Measurements from ENCODE around the gene BRD2. TPM values are rescaled to one million over a fixed set of nuclear protein-coding genes. Genes with fewer than 3 reads are reported as not detected.
A peak's percentile ranks its signal among the peaks of the same experiment; 100 is the strongest.

The BRD2 gene
- total RNA-seq, 1 experiment from 2014 or later: 222 TPM

GRCh38 chr6:32983964-32984621 lies 15.7 kb downstream of the BRD2 start:
- ChIA-PET CTCF (interaction anchor here (0.6 to 6.9 kb wide), 78 partner anchors 7 to 856 kb away, joined by 3 to 128 read pairs (median 6); partner anchors contain the start of genes ATF6B, B3GALT4, BRD2 and COL11A2), POLR2A (interaction anchor here (1.0 to 6.5 kb wide), 4 partner anchors 10 to 96 kb away, joined by 3 to 146 read pairs (median 3); partner anchors contain the start of gene BRD2)
- TF ChIP-seq NFATC4 (CRISPR knock-in tag; IDR thresholded peaks at IDR 0.05) (0 out of 2 replicates have a peak, but pooled peaks have one; percentile 41), USF2 (CRISPR knock-in tag; IDR thresholded peaks at IDR 0.05) (no peak)
- 0 out of 2 replicates have a peak, but pooled peaks have one; percentile 1 for ATAC-seq
- H3K36me3 Mint-ChIP-seq: peaks cover 31% of the 10 kb centered on the region
- no peak for DNase-seq (ENCODE audit: low spot score)
- no peak overlapping the region for H3K4me3 Mint-ChIP-seq
- H3K9me3 Mint-ChIP-seq: no peaks in the 10 kb centered on the region
- peak overlapping the region; percentile 82 for H3K27ac Mint-ChIP-seq
- peaks cover 22% of the 10 kb centered on the region for H3K4me1 Mint-ChIP-seq
- no peaks in the 10 kb centered on the region for H3K27me3 Mint-ChIP-seq (ENCODE audit: low read depth)

- Mint-ChIP-seq H3K27ac (peak overlapping the region; percentile 82), H3K4me1 (peaks cover 18% of the 10 kb centered on the region), H3K27me3 (ENCODE audit: low read depth) (no peaks in the 10 kb centered on the region), H3K4me3 (no peak overlapping the region), H3K9me3 (no peaks in the 10 kb centered on the region), H3K36me3 (peaks cover 24% of the 10 kb centered on the region)
- ChIA-PET POLR2A (interaction anchor here (0.6 to 6.5 kb wide), 5 partner anchors 10 to 95 kb away, joined by 3 to 146 read pairs (median 3); partner anchors contain the start of gene BRD2), CTCF (interaction anchor here (0.6 to 6.9 kb wide), 78 partner anchors 8 to 857 kb away, joined by 3 to 128 read pairs (median 6); partner anchors contain the start of genes ATF6B, B3GALT4, BRD2 and COL11A2)
- TF ChIP-seq ZNF425 (CRISPR knock-in tag; conservative IDR thresholded peaks at IDR 0.05) (peak; percentile 54; the same call in 1 of the 2 replicates), MAX (CRISPR knock-in tag; IDR thresholded peaks at IDR 0.05) (no peak), ZNF317 (CRISPR knock-in tag; IDR thresholded peaks at IDR 0.05; ENCODE audit: borderline replicate concordance, low read depth) (no peak), ZNF423 (CRISPR knock-in tag; IDR thresholded peaks at IDR 0.05) (no peak), MXD4 (CRISPR knock-in tag; IDR thresholded peaks at IDR 0.05; ENCODE audit: borderline replicate concordance) (no peak), SOX15 (CRISPR knock-in tag; IDR thresholded peaks at IDR 0.05) (no peak), ZNF416 (CRISPR knock-in tag; IDR thresholded peaks at IDR 0.05) (0 out of 2 replicates have a peak, but pooled peaks have one; percentile 36), PRRX2 (CRISPR knock-in tag; IDR thresholded peaks at IDR 0.05) (peak; percentile 74; the same call in 1 of the 2 replicates), E2F4 (CRISPR knock-in tag; IDR thresholded peaks at IDR 0.05; ENCODE audit: borderline replicate concordance, low read depth) (no peak), EMX1 (CRISPR knock-in tag; IDR thresholded peaks at IDR 0.05) (peak; percentile 68), GTF2I (CRISPR knock-in tag; conservative IDR thresholded peaks at IDR 0.05) (no peak), JAZF1 (CRISPR knock-in tag; IDR thresholded peaks at IDR 0.05) (no peak), CREB1 (CRISPR knock-in tag; IDR thresholded peaks at IDR 0.05) (no peak), CTCF (IDR thresholded peaks at IDR 0.05) (peak; percentile 68), ZNF532 (CRISPR knock-in tag; IDR thresholded peaks at IDR 0.05; ENCODE audit: borderline replicate concordance) (0 out of 2 replicates have a peak, but pooled peaks have one; percentile 42), CDX4 (CRISPR knock-in tag; IDR thresholded peaks at IDR 0.05; ENCODE audit: borderline replicate concordance) (no peak), ZNF396 (CRISPR knock-in tag; IDR thresholded peaks at IDR 0.05; ENCODE audit: borderline replicate concordance) (no peak)
- DNase-seq (ENCODE audit: low spot score) (peak; percentile 94), ATAC-seq (peak; percentile 79)
Observed at GRCh38 chr6:32984622-32985389, 16.4 kb downstream of the BRD2 start.

Measured in WTC11 (cell line).